H1 (cell line): ENCODE results near the gene TAF1B. TPM values are rescaled to one million over a fixed set of nuclear protein-coding genes. Genes with fewer than 3 reads are reported as not detected.

ENCODE experiments used
- CBX5 ChIP-seq: fragments of 300-800, 300-1000 bp; sonication (generic); IDR thresholded peaks from 2 replicates; pipeline ENCODE4 v1.7.1; 2016; ENCODE audit warnings: antibody characterized with exemption, low read length, low read depth
- CHD7 ChIP-seq: fragments of 300-600 bp; sonication (generic); IDR thresholded peaks from 2 replicates; pipeline ENCODE4 v1.7.1; 2012; ENCODE audit warnings: low read length, moderate library complexity, mild to moderate bottlenecking, inconsistent platforms; ENCODE audit not compliant: insufficient replicate concordance
- SIX5 ChIP-seq: IDR thresholded peaks from 2 replicates; pipeline ENCODE4 v1.6.1; 2011; ENCODE audit warnings: mild to moderate bottlenecking, low read depth, low read length
- polyA plus RNA-seq, 7 experiments: library from polyadenylated mRNA; depleted of rRNA in 3 of 7; stranded (reverse) in 5 of 7; unstranded in 2 of 7; fragments of >200 nt in 5 of 7; fragments of 200-250 nt in 2 of 7; gene quantifications; 1 replicate in 5 of 7; 2 replicates in 1 of 7; 4 replicates in 1 of 7; pipeline versions ENCODE4 v1.2.1 to v1.2.3, GENCODE V29; 2011 to 2013; ENCODE audit warnings: missing spikeins in 2 of 7, mixed read lengths in 2 of 7
- total RNA-seq: library from RNA; stranded (reverse); fragmentation: NEBNext Ultra II Directional; extraction: Animal tissue kit (Norgen Biotek cat#: 25700); gene quantifications from 2 replicates; pipeline ENCODE4 v1.2.1, GENCODE V29; 2021

TAF1B gene
- total and polyA plus RNA-seq, 2 of the 8 experiments (the other 6 are each of a cell fraction or from before 2014, with no cell fraction given), result 6.6 to 25.2 TPM

DNA sequence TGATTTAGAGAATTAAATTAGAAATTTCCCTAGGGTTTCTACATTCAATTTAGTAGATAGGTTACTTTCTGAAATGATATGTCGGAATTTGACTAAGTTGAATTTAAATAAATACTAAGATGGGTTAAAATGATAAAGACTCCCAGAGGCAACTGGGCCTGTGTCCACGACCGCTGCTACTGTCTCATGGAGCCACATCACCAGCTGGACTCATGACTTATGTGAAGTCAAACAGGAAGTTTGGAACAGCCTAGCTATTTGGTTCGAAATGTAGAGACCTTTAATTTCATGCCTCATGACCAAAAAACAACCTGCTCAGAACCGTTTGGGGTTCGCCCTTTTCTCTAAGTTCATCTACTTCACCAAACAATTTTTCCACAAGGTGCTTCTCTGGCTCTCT lies 130.4 kb downstream of the TAF1B start (continued):
- TF ChIP-seq CHD7, result no peak
- TF ChIP-seq SIX5, result no peak
- TF ChIP-seq CBX5, result no peak
- TF ChIP-seq, all 59 proteins: peak for 0
